HEK293 (cell line): Measurements from ENCODE around the gene ACSF2.
A peak's percentile ranks its signal among the peaks of the same experiment; 100 is the strongest.

Experiments used
- BCL11A ChIP-seq: fragments of 450-650 bp; formaldehyde crosslinking; IDR thresholded peaks from 2 replicates; pipeline ENCODE4 v1.5.1; 2016; ENCODE audit warnings: low read depth, missing biosample characterization, missing genetic modification characterization
- EGR2 ChIP-seq: fragments of 450-650 bp; formaldehyde crosslinking; IDR thresholded peaks from 2 replicates; pipeline ENCODE4 v1.5.1; 2016; ENCODE audit warnings: low read depth, missing biosample characterization, missing genetic modification characterization
- FEZF1 ChIP-seq: fragments of 450-650 bp; formaldehyde crosslinking; IDR thresholded peaks from 2 replicates; pipeline ENCODE4 v1.5.1; 2016; ENCODE audit warnings: missing biosample characterization, missing genetic modification characterization
- KLF9 ChIP-seq: fragments of 450-650 bp; formaldehyde crosslinking; IDR thresholded peaks from 2 replicates; pipeline ENCODE4 v1.5.1; 2016; ENCODE audit warnings: missing biosample characterization, missing genetic modification characterization, low read depth
- PRDM1 ChIP-seq: fragments of 450-650 bp; formaldehyde crosslinking; IDR thresholded peaks from 2 replicates; pipeline ENCODE4; 2016; ENCODE audit warnings: missing biosample characterization, missing genetic modification characterization
- SETDB1 ChIP-seq: IDR thresholded peaks from one replicate; pipeline ENCODE4 v1.6.1; 2017; ENCODE audit warnings: mild to moderate bottlenecking, low read length, moderate library complexity, mixed read lengths; ENCODE audit not compliant: insufficient read length
- SP2 ChIP-seq: fragments of 450-650 bp; formaldehyde crosslinking; IDR thresholded peaks from 2 replicates; pipeline ENCODE4 v1.5.1; 2016; ENCODE audit warnings: missing biosample characterization, missing genetic modification characterization
- ZBTB17 ChIP-seq: fragments of 450-650 bp; formaldehyde crosslinking; IDR thresholded peaks from 2 replicates; pipeline ENCODE4 v1.5.1; 2016; ENCODE audit warnings: missing biosample characterization, missing genetic modification characterization
- ZIC2 ChIP-seq: fragments of 450-650 bp; formaldehyde crosslinking; IDR thresholded peaks from 2 replicates; pipeline ENCODE4 v1.5.1; 2016; ENCODE audit warnings: missing biosample characterization, missing genetic modification characterization
- ZNF169 ChIP-seq: fragments of 450-650 bp; formaldehyde crosslinking; IDR thresholded peaks from 2 replicates; pipeline ENCODE4 v1.5.1; 2016; ENCODE audit warnings: missing biosample characterization, missing genetic modification characterization
- ZNF529 ChIP-seq: fragments of 450-650 bp; formaldehyde crosslinking; IDR thresholded peaks from 2 replicates; pipeline ENCODE4 v1.5.1; 2017; ENCODE audit warnings: missing genetic modification characterization, missing biosample characterization; ENCODE audit not compliant: insufficient replicate concordance
- ZNF558 ChIP-seq: fragments of 450-650 bp; formaldehyde crosslinking; IDR thresholded peaks from 2 replicates; pipeline ENCODE4 v1.5.1; 2016; ENCODE audit warnings: missing biosample characterization, missing genetic modification characterization
- ZNF610 ChIP-seq: fragments of 450-650 bp; formaldehyde crosslinking; IDR thresholded peaks from 2 replicates; pipeline ENCODE4 v1.5.1; 2016; ENCODE audit warnings: missing biosample characterization, missing genetic modification characterization, borderline replicate concordance
- ZNF654 ChIP-seq: fragments of 450-650 bp; formaldehyde crosslinking; IDR thresholded peaks from 2 replicates; pipeline ENCODE4 v1.5.1; 2016; ENCODE audit warnings: low read depth, missing biosample characterization, missing genetic modification characterization
- ZNF76 ChIP-seq: fragments of 450-650 bp; formaldehyde crosslinking; IDR thresholded peaks from 2 replicates; pipeline ENCODE4; 2016; ENCODE audit warnings: low read depth, missing biosample characterization, missing genetic modification characterization, borderline replicate concordance
- ZSCAN16 ChIP-seq: fragments of 450-650 bp; formaldehyde crosslinking; IDR thresholded peaks from 2 replicates; pipeline ENCODE4 v1.5.1; 2016; ENCODE audit warnings: missing biosample characterization, missing genetic modification characterization
- ZXDB ChIP-seq: fragments of 450-650 bp; formaldehyde crosslinking; IDR thresholded peaks from 2 replicates; pipeline ENCODE4 v1.5.1; 2016; ENCODE audit warnings: missing biosample characterization, missing genetic modification characterization
- TF ChIP-seq, protein P1 (sequence below): fragments of 450-650 bp; formaldehyde crosslinking; IDR thresholded peaks from 2 replicates; pipeline ENCODE4 v1.5.1; 2016; ENCODE audit warnings: missing biosample characterization, missing genetic modification characterization
- TF ChIP-seq, protein P2 (sequence below): fragments of 450-650 bp; formaldehyde crosslinking; IDR thresholded peaks from 2 replicates; pipeline ENCODE4 v1.5.1; 2016; ENCODE audit warnings: missing biosample characterization, missing genetic modification characterization
- TF ChIP-seq, protein P3 (sequence below): fragments of 450-650 bp; formaldehyde crosslinking; IDR thresholded peaks from 2 replicates; pipeline ENCODE4 v1.5.1; 2016; ENCODE audit warnings: missing biosample characterization, missing genetic modification characterization
- TF ChIP-seq, protein P4 (sequence below): fragments of 450-650 bp; formaldehyde crosslinking; IDR thresholded peaks from 2 replicates; pipeline ENCODE4 v1.5.1; 2016; ENCODE audit warnings: missing biosample characterization, missing genetic modification characterization, low read depth
- TF ChIP-seq, protein P5 (sequence below): fragments of 450-650 bp; formaldehyde crosslinking; IDR thresholded peaks from 2 replicates; pipeline ENCODE4 v1.5.1; 2016; ENCODE audit warnings: missing biosample characterization, missing genetic modification characterization
- TF ChIP-seq, protein P6 (sequence below): sonication (generic); formaldehyde crosslinking; IDR thresholded peaks from 2 replicates; pipeline ENCODE4 v1.8.1; 2022; ENCODE audit warnings: mild to moderate bottlenecking, moderate library complexity, missing genetic modification reagents
- TF ChIP-seq, protein P7 (sequence below): fragments of 450-650 bp; formaldehyde crosslinking; IDR thresholded peaks from 2 replicates; pipeline ENCODE4 v1.5.1; 2016; ENCODE audit warnings: missing biosample characterization, missing genetic modification characterization

ACSF2 gene

DNA sequence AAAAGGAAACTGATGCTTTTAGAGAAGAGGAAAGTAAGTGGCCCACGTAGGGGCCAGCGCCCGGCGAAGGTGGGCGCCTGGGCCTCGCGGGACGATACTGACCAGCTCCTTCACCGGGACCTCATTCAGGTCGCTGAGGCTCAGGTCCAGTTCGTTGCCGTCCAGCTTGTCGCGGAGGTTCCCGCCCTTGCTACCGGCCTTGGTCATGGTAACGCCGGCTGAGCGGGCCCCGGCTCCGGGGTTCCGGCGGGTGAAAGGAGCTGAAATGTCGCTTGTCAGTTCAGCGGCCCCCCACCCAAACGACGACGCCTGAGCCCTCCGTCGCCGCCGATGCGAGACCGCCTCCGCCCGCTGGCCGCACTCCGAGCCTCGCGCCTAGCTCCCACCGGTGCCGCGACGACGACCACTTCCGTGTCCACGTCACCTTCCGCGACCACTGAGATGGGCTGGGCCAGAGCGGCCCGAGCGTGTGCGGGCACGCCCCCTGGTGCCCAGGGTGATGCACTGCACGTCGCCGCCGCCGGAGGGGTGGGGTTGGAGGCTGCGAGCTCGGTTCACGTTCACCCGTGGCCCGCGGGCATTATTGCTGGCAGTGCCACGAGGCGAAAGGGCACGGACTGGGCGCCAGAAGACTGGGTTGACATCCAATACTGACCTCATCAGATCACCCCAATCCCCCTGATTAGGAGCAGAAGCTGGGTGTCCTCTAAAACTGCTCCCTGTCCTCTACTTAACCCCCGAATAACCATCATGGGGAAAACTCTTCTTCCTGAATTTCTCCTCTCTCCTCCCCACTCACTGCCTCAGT lies 28.7 kb upstream of the ACSF2 start, which contains the start of gene LRRC59 (continued):
- TF ChIP-seq, protein P1, sequence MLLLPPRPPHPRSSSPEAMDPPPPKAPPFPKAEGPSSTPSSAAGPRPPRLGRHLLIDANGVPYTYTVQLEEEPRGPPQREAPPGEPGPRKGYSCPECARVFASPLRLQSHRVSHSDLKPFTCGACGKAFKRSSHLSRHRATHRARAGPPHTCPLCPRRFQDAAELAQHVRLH: peak; percentile 78; the same call in 1 of the 2 replicates
- TF ChIP-seq ZNF529 (tag by site-specific recombination) (no peak), SP2 (peak; percentile 77), ZIC2 (tag by site-specific recombination) (peak; percentile 28; the same call in 1 of the 2 replicates), PRDM1 (tag by site-specific recombination) (peak; percentile 95), ZNF654 (0 out of 2 replicates have a peak, but pooled peaks have one; percentile 7), SETDB1 (no peak), ZBTB17 (tag by site-specific recombination) (peak; percentile 93), ZNF610 (tag by site-specific recombination) (peak; percentile 89), EGR2 (tag by site-specific recombination) (peak; percentile 56), FEZF1 (tag by site-specific recombination) (peak; percentile 30; the same call in 1 of the 2 replicates), ZXDB (peak; percentile 92), ZNF558 (tag by site-specific recombination) (no peak), BCL11A (tag by site-specific recombination) (no peak), ZNF76 (tag by site-specific recombination) (peak; percentile 85; the same call in 1 of the 2 replicates), KLF9 (peak; percentile 80), ZSCAN16 (tag by site-specific recombination) (0 out of 2 replicates have a peak, but pooled peaks have one; percentile 70), ZNF169 (tag by site-specific recombination) (no peak; the same call in 1 of the 2 replicates)
- TF ChIP-seq, protein P2, sequence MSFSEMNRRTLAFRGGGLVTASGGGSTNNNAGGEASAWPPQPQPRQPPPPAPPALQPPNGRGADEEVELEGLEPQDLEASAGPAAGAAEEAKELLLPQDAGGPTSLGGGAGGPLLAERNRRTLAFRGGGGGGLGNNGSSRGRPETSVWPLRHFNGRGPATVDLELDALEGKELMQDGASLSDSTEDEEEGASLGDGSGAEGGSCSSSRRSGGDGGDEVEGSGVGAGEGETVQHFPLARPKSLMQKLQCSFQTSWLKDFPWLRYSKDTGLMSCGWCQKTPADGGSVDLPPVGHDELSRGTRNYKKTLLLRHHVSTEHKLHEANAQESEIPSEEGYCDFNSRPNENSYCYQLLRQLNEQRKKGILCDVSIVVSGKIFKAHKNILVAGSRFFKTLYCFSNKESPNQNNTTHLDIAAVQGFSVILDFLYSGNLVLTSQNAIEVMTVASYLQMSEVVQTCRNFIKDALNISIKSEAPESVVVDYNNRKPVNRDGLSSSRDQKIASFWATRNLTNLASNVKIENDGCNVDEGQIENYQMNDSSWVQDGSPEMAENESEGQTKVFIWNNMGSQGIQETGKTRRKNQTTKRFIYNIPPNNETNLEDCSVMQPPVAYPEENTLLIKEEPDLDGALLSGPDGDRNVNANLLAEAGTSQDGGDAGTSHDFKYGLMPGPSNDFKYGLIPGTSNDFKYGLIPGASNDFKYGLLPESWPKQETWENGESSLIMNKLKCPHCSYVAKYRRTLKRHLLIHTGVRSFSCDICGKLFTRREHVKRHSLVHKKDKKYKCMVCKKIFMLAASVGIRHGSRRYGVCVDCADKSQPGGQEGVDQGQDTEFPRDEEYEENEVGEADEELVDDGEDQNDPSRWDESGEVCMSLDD (tag by site-specific recombination): peak; percentile 68; the same call in 1 of the 2 replicates
- TF ChIP-seq, protein P3, sequence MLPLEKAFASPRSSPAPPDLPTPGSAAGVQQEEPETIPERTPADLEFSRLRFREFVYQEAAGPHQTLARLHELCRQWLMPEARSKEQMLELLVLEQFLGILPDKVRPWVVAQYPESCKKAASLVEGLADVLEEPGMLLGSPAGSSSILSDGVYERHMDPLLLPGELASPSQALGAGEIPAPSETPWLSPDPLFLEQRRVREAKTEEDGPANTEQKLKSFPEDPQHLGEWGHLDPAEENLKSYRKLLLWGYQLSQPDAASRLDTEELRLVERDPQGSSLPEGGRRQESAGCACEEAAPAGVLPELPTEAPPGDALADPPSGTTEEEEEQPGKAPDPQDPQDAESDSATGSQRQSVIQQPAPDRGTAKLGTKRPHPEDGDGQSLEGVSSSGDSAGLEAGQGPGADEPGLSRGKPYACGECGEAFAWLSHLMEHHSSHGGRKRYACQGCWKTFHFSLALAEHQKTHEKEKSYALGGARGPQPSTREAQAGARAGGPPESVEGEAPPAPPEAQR (tag by site-specific recombination): peak; percentile 91; the same call in 1 of the 2 replicates
- TF ChIP-seq, protein P4, sequence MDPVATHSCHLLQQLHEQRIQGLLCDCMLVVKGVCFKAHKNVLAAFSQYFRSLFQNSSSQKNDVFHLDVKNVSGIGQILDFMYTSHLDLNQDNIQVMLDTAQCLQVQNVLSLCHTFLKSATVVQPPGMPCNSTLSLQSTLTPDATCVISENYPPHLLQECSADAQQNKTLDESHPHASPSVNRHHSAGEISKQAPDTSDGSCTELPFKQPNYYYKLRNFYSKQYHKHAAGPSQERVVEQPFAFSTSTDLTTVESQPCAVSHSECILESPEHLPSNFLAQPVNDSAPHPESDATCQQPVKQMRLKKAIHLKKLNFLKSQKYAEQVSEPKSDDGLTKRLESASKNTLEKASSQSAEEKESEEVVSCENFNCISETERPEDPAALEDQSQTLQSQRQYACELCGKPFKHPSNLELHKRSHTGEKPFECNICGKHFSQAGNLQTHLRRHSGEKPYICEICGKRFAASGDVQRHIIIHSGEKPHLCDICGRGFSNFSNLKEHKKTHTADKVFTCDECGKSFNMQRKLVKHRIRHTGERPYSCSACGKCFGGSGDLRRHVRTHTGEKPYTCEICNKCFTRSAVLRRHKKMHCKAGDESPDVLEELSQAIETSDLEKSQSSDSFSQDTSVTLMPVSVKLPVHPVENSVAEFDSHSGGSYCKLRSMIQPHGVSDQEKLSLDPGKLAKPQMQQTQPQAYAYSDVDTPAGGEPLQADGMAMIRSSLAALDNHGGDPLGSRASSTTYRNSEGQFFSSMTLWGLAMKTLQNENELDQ (tag by site-specific recombination): no peak
- TF ChIP-seq, protein P5, sequence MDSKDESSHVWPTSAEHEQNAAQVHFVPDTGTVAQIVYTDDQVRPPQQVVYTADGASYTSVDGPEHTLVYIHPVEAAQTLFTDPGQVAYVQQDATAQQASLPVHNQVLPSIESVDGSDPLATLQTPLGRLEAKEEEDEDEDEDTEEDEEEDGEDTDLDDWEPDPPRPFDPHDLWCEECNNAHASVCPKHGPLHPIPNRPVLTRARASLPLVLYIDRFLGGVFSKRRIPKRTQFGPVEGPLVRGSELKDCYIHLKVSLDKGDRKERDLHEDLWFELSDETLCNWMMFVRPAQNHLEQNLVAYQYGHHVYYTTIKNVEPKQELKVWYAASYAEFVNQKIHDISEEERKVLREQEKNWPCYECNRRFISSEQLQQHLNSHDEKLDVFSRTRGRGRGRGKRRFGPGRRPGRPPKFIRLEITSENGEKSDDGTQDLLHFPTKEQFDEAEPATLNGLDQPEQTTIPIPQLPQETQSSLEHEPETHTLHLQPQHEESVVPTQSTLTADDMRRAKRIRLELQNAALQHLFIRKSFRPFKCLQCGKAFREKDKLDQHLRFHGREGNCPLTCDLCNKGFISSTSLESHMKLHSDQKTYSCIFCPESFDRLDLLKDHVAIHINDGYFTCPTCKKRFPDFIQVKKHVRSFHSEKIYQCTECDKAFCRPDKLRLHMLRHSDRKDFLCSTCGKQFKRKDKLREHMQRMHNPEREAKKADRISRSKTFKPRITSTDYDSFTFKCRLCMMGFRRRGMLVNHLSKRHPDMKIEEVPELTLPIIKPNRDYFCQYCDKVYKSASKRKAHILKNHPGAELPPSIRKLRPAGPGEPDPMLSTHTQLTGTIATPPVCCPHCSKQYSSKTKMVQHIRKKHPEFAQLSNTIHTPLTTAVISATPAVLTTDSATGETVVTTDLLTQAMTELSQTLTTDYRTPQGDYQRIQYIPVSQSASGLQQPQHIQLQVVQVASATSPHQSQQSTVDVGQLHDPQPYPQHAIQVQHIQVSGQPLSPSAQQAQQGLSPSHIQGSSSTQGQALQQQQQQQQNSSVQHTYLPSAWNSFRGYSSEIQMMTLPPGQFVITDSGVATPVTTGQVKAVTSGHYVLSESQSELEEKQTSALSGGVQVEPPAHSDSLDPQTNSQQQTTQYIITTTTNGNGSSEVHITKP (tag by site-specific recombination): peak; percentile 56
- TF ChIP-seq, protein P6, sequence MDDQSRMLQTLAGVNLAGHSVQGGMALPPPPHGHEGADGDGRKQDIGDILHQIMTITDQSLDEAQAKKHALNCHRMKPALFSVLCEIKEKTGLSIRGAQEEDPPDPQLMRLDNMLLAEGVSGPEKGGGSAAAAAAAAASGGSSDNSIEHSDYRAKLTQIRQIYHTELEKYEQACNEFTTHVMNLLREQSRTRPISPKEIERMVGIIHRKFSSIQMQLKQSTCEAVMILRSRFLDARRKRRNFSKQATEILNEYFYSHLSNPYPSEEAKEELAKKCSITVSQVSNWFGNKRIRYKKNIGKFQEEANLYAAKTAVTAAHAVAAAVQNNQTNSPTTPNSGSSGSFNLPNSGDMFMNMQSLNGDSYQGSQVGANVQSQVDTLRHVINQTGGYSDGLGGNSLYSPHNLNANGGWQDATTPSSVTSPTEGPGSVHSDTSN (CRISPR knock-in tag): peak; percentile 99
- TF ChIP-seq, protein P7, sequence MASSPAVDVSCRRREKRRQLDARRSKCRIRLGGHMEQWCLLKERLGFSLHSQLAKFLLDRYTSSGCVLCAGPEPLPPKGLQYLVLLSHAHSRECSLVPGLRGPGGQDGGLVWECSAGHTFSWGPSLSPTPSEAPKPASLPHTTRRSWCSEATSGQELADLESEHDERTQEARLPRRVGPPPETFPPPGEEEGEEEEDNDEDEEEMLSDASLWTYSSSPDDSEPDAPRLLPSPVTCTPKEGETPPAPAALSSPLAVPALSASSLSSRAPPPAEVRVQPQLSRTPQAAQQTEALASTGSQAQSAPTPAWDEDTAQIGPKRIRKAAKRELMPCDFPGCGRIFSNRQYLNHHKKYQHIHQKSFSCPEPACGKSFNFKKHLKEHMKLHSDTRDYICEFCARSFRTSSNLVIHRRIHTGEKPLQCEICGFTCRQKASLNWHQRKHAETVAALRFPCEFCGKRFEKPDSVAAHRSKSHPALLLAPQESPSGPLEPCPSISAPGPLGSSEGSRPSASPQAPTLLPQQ (tag by site-specific recombination): peak; percentile 93
